BE2C (cell line): Measurements from ENCODE around the gene NPR1.

ENCODE experiments used
- DNase-seq: peaks from one replicate; pipeline ENCODE4 v3.0.0-alpha.2; 2020
- H3K27me3 ChIP-seq: fragments of 250-450 bp; sonication (Bioruptor Pico); 2 replicates; pipeline ENCODE4 v1.5.1; 2020; ENCODE audit warnings: mild to moderate bottlenecking
- H3K36me3 ChIP-seq: fragments of 250-450 bp; sonication (Bioruptor Pico); 2 replicates; pipeline ENCODE4 v1.5.1; 2020; ENCODE audit warnings: mild to moderate bottlenecking
- H3K4me1 ChIP-seq: fragments of 250-450 bp; sonication (Bioruptor Pico); 2 replicates; pipeline ENCODE4 v1.5.1; 2020
- H3K4me3 ChIP-seq: 2 replicates; pipeline ENCODE4 v1.5.1; 2011; ENCODE audit warnings: low read depth, low read length
- H3K9me3 ChIP-seq: fragments of 250-450 bp; sonication (Bioruptor Pico); 2 replicates; pipeline ENCODE4 v1.5.1; 2020
- CTCF ChIP-seq: IDR thresholded peaks from 2 replicates; pipeline ENCODE4 v1.5.1; 2012; ENCODE audit warnings: mild to moderate bottlenecking, low read depth, low read length

The NPR1 gene

DNA sequence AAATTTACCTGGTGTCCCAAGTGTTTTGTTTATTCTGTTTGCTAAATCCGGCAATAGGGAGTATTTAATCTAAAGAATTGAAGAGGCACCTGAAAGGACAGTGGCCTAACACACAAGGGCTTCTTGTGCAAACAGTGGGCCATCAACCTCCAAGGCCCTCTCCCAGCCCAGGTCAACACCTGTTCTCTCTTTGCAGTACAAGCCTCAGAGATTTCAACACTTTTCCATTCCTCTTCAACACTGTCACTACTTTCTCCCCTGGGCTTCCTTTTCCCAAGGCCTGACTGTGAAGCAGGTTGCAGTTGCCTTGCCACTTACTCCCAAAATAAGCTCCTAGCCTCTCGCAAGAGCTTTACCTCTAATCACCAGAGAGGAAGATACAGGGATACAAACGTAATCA, 23.2 kb upstream of the NPR1 start:
- Histone ChIP-seq H3K27me3 (no peaks in the 10 kb centered on the region), H3K4me1 (no peaks in the 10 kb centered on the region; the same call in 1 of the 2 replicates), H3K36me3 (no peaks in the 10 kb centered on the region), H3K9me3 (no peaks in the 10 kb centered on the region), H3K4me3 (no peak overlapping the region)
- DNase-seq, result no peak
- TF ChIP-seq CTCF, result no peak

GRCh38 chr1:153658400-153659174, 19.9 kb upstream of the NPR1 start, which contains the start of gene SNAPIN:
SNAPIN (plus strand) TSS chr1:153658703; CDS start chr1:153658744, 41 bp downstream.
- no peaks in the 10 kb centered on the region; the same call in 1 of the 2 replicates for H3K4me1 ChIP-seq
- DNase-seq, result peak; percentile 94
- H3K4me3 ChIP-seq, result peak within 1 kb of the TSS; percentile 87
- H3K27me3 ChIP-seq, result no peaks in the 10 kb centered on the region
- H3K36me3 ChIP-seq, result peaks cover 29% of the 10 kb centered on the region
- H3K9me3 ChIP-seq, result no peaks in the 10 kb centered on the region
- TF ChIP-seq CTCF, result peak; percentile 31

GRCh38 chr1:153659175-153659534, 19.3 kb upstream of the NPR1 start:
- peaks cover 33% of the 10 kb centered on the region for H3K36me3 ChIP-seq
- peak overlapping the region; percentile 87 for H3K4me3 ChIP-seq
- no peaks in the 10 kb centered on the region; the same call in 1 of the 2 replicates for H3K4me1 ChIP-seq
- DNase-seq, result no peak
- no peak for TF ChIP-seq CTCF
- no peaks in the 10 kb centered on the region for H3K27me3 ChIP-seq
- no peaks in the 10 kb centered on the region for H3K9me3 ChIP-seq

- Histone ChIP-seq H3K36me3 (peaks cover 38% of the 10 kb centered on the region), H3K4me1 (no peaks in the 10 kb centered on the region; the same call in 1 of the 2 replicates), H3K4me3 (peak overlapping the region; percentile 87), H3K27me3 (no peaks in the 10 kb centered on the region), H3K9me3 (no peaks in the 10 kb centered on the region)
- no peak for DNase-seq
- no peak for TF ChIP-seq CTCF
These were observed 18.8 kb upstream of the NPR1 start for GRCh38 chr1:153659656-153660055.

GRCh38 chr1:153661111-153661708, 17.3 kb upstream of the NPR1 start:
- peaks cover 54% of the 10 kb centered on the region for H3K36me3 ChIP-seq
- H3K4me1 ChIP-seq, result no peaks in the 10 kb centered on the region; the same call in 1 of the 2 replicates
- H3K27me3 ChIP-seq, result no peaks in the 10 kb centered on the region
- H3K9me3 ChIP-seq, result no peaks in the 10 kb centered on the region
- no peak for DNase-seq
- no peak overlapping the region for H3K4me3 ChIP-seq
- no peak for TF ChIP-seq CTCF

- no peak for TF ChIP-seq CTCF
- Histone ChIP-seq H3K9me3 (no peaks in the 10 kb centered on the region), H3K36me3 (peaks cover 65% of the 10 kb centered on the region), H3K27me3 (no peaks in the 10 kb centered on the region), H3K4me3 (no peak overlapping the region), H3K4me1 (no peaks in the 10 kb centered on the region; the same call in 1 of the 2 replicates)
- DNase-seq, result no peak
These were observed 16.2 kb upstream of the NPR1 start for GRCh38 chr1:153662269-153662668.
